Uterus (tissue), 4 donors: Measurements from ENCODE around the gene RAD51B. TPM values are rescaled to one million over a fixed set of nuclear protein-coding genes. Genes with fewer than 3 reads are reported as not detected.
A peak's percentile ranks its signal among the peaks of the same experiment; 100 is the strongest.

Experiments
- DNase-seq, 2 donors: peaks; one replicate each; pipeline ENCODE4 v3.0.0-alpha.2; 2019 to 2020
- H3K27ac ChIP-seq, 2 donors: fragments of 200-600 bp; sonication (generic); 1 replicate in 1 of 2; 2 replicates in 1 of 2; pipeline ENCODE4 v1.5.1; 2016 to 2018
- H3K27me3 ChIP-seq, 2 donors: fragments of 200-600 bp; sonication (generic); one replicate each; pipeline ENCODE4 v1.5.1; 2018 to 2019; ENCODE audit warnings: control low read depth in 1 of 2
- H3K36me3 ChIP-seq, 2 donors: fragments of 200-600 bp; sonication (generic); one replicate each; pipeline ENCODE4 v1.5.1; 2019; ENCODE audit warnings: control low read depth in 1 of 2
- H3K4me1 ChIP-seq, 2 donors: fragments of 200-600 bp; sonication (generic); one replicate each; pipeline ENCODE4 v1.5.1; 2018 to 2019; ENCODE audit warnings: control low read depth in 1 of 2
- H3K4me3 ChIP-seq, 2 donors: fragments of 200-600 bp; sonication (generic); 1 replicate in 1 of 2; 2 replicates in 1 of 2; pipeline ENCODE4 v1.5.1; 2018 to 2019; ENCODE audit warnings: mild to moderate bottlenecking in 1 of 2
- H3K9me3 ChIP-seq, 2 donors: fragments of 200-600 bp; sonication (generic); one replicate each; pipeline ENCODE4 v1.5.1; 2019; ENCODE audit warnings: control low read depth in 1 of 2
- CTCF ChIP-seq, 4 experiments: fragments of 200-600 bp in 2 of 4; fragments of 450-650 bp in 2 of 4; sonication (generic) in 2 of 4; IDR thresholded peaks; one replicate each; pipeline ENCODE4 v1.5.1; 2016 to 2019; ENCODE audit warnings: antibody characterized with exemption in 4 of 4, mild to moderate bottlenecking in 2 of 4, moderate library complexity in 1 of 4
- POLR2A ChIP-seq, 2 donors: fragments of 450-650 bp; IDR thresholded peaks; one replicate each; pipeline ENCODE4 v1.6.1; 2016; ENCODE audit warnings: antibody characterized with exemption in 2 of 2, mild to moderate bottlenecking in 1 of 2, moderate library complexity in 1 of 2
- intact Hi-C: fragments of 100-400 bp; cut with DNase I; formaldehyde crosslinking; loops from one replicate; pipeline ENCODE4 v1.15.1; 2023; ENCODE audit warnings: low total_unique reads
- total RNA-seq, 4 donors: library from RNA; depleted of rRNA in 3 of 4; stranded (reverse); fragments of >200 nt in 3 of 4; gene quantifications; one replicate each; pipeline versions ENCODE4 v1.1.0 to v1.2.4, GENCODE V29; 2014 to 2023
- donor health status: DM: yes; HTN: yes; CAD: no.

Gene RAD51B
- total RNA-seq, 4 donors from 2014 or later = 29.5 to 100.0 (median 70.3) TPM

- H3K27me3 ChIP-seq = no peaks in the 10 kb centered on the region
- intact Hi-C loops = no loop called here
- DNase-seq = no peak
- peaks cover 0 to 3% of the 10 kb centered on the region in 2 donors for H3K4me1 ChIP-seq
- no peaks in the 10 kb centered on the region for H3K9me3 ChIP-seq
- peak overlapping the region; percentile 55 to 56 for H3K27ac ChIP-seq
- H3K36me3 ChIP-seq = no peaks in the 10 kb centered on the region
- TF ChIP-seq CTCF (IDR thresholded peaks at IDR 0.05) (no peak), POLR2A (IDR thresholded peaks at IDR 0.05) (no peak)
- H3K4me3 ChIP-seq = no peak overlapping the region
These were observed 313.1 kb downstream of the RAD51B start for GRCh38 chr14:68132563-68133121.

GRCh38 chr14:68133856-68134255, 314.3 kb downstream of the RAD51B start:
- TF ChIP-seq POLR2A (IDR thresholded peaks at IDR 0.05) = no peak
- no peak for TF ChIP-seq CTCF (IDR thresholded peaks at IDR 0.05)
- Histone ChIP-seq H3K27ac (peak overlapping the region in 1 of 2 donors; percentile 55), H3K27me3 (no peaks in the 10 kb centered on the region), H3K9me3 (no peaks in the 10 kb centered on the region), H3K4me3 (no peak overlapping the region), H3K36me3 (no peaks in the 10 kb centered on the region), H3K4me1 (peaks cover 0 to 3% of the 10 kb centered on the region in 2 donors)
- DNase-seq = no peak
- intact Hi-C loops = no loop called here

DNA sequence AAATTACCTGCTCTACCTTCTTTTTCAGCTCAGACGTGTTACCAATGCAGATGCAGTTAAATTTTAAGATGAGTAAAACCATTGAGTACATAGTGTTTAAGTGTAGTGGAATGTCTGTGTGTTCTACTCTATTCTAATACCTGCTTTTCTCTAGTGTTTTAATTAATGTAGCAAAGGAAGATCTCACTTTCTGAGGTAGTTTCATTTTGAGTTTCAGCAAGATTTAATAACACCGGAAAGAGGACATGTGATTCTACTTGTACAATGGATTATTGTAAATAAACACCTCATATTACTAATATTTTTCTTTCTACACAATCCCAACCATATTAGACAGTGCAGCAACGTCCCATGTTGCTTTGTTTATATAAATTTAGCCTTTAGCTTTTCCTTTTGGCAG, 315.4 kb downstream of the RAD51B start:
- Histone ChIP-seq H3K27me3 (no peaks in the 10 kb centered on the region), H3K9me3 (no peaks in the 10 kb centered on the region), H3K27ac (peak overlapping the region; percentile 38 to 49), H3K4me1 (peaks cover 9 to 13% of the 10 kb centered on the region in 2 donors), H3K36me3 (no peaks in the 10 kb centered on the region), H3K4me3 (no peak overlapping the region)
- no peak for DNase-seq
- TF ChIP-seq POLR2A (IDR thresholded peaks at IDR 0.05) (no peak), CTCF (IDR thresholded peaks at IDR 0.05) (no peak)
- intact Hi-C loops = no loop called here

DNA sequence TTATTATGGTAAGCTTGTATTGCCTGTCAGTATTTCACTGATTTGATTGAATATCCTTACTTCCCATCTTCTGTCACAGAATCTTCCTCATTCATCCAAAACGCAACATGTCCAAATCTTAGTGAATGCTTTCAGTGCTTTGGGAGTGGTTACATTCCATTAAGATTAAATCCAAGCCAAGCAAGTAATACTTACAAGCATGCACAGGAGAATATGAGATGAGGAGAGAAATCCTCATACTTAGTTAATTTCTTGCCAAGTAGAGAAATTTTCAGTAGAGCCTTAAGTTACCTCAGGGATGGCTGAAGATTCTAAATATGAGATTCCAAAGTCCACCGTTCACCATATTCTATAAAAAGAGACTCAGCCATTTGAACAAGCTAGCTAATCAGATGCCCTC, 316.0 kb downstream of the RAD51B start:
- intact Hi-C loops = no loop called here

More for the DNA sequence above, 316.0 kb downstream of the RAD51B start:
- no peaks in the 10 kb centered on the region for H3K36me3 ChIP-seq
- DNase-seq = no peak
- peaks cover 13 to 15% of the 10 kb centered on the region in 2 donors for H3K4me1 ChIP-seq
- H3K27me3 ChIP-seq = no peaks in the 10 kb centered on the region
- H3K4me3 ChIP-seq = no peak overlapping the region
- TF ChIP-seq POLR2A (IDR thresholded peaks at IDR 0.05) (no peak), CTCF (IDR thresholded peaks at IDR 0.05) (no peak)
- H3K9me3 ChIP-seq = no peaks in the 10 kb centered on the region
- peak overlapping the region; percentile 38 to 49 for H3K27ac ChIP-seq
